GM19324 (cell line): ENCODE data around the gene PRSS8.

Experiments
- ATAC-seq: cut with Tn5 transposase; IDR thresholded peaks from one replicate; pipeline ENCODE4 v1.9.1; 2021; ENCODE audit warnings: mild to moderate bottlenecking, moderate library complexity; ENCODE audit not compliant: unreplicated experiment, low FRiP score

The PRSS8 gene

DNA sequence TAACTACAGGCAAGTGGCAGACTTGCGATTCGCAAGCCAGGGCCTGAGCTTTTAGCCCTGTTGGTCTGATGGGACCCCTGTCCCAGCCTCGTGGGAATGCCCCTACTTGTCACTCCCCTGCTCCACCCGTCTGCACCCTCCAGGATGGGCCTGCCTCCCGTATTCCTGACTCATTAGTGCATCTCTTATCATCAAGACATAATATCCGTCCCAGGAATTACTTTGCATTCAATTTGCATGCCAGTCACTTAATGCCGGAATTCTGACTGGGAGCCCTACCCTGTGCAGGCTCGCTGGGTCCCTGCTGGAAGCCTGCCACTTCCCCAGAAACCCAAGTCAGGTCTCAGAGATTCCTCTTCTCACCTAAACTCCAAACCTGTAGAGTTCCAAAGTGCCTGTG, 50.1 kb downstream of the PRSS8 start:
- no peak for ATAC-seq

DNA sequence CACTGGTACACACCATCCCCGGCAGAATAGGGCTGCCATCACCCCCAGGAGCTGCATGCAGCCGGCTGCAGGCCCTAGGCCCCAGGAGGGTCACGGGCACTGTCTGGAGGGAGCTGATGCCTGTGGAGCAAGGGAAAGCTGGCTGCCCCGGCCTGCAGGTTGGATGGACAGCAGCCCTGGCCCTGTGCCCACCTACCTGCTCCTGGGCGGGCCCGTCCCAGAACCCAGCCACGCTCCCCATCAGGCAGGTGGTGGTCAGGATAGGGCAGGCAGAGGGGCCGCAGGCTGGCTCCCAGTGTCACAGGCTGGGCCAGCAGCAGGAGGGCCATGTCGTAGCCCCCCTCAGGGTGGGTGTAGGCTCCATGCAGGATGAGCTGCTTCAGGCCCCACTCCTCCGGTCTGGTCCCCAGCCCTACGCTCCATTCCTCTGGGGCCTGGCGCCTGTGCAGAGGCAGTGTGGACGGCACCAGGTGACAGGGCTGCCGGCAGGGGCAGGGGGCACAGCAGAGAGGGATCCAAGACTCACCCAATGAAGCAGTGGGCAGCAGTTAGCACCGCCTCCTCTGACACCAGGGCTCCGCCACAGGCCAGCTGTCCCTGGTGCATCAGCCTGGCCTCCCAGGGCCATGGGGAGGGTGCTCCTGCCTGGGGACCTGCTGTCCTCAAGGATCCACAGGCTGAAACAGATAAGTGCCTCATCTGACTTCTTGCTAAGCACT, 50.8 kb downstream of the PRSS8 start:
- no peak for ATAC-seq

- no peak for ATAC-seq
Measured at GRCh38 chr16:31083981-31084380, 51.5 kb downstream of the PRSS8 start.

- ATAC-seq: no peak
Measured at GRCh38 chr16:31083556-31083955, 52.0 kb downstream of the PRSS8 start.

- ATAC-seq: no peak
Measured at GRCh38 chr16:31083081-31083480, 52.4 kb downstream of the PRSS8 start.

GRCh38 chr16:31082368-31083045, 53.0 kb downstream of the PRSS8 start:
- ATAC-seq: no peak
